DMS 273 treated with DMSO at 0.1 percent for 48 hours (cell line): Measurements from ENCODE around the gene SLC26A1.

Experiments
- DNase-seq: peaks from one replicate; lab custom pipeline; 2025; lab: John Stamatoyannopoulos, UW

Gene SLC26A1

DNA sequence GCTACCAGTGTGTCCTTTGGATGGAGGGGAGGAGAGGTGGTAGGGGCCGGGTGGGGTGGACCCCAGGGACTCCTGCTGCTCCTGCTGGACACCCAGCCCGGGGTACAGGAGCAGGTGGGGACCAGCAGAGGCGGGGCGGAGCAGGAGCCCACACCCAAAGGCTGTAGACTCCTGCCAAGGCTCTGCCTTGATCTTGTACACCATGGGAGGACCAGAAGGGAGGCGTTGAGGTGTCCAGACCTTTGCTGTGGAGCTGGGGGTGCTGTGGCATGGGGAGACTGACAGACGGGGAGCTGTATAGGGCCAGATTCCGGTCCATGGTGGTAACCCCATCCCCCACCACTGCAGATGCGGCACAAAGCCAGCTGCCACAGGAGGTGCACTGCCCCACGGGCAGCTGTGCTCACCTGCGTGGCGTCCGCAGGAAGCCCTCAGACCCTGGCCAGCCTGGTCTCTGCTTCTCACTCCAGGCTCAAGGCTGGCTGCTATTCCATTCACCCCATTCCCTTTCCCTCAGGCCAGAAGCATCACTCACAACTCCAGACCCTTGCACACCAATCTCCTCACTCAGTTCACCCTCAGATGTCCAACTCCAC, 5.0 kb upstream of the SLC26A1 start:
- no peak for DNase-seq

DNA sequence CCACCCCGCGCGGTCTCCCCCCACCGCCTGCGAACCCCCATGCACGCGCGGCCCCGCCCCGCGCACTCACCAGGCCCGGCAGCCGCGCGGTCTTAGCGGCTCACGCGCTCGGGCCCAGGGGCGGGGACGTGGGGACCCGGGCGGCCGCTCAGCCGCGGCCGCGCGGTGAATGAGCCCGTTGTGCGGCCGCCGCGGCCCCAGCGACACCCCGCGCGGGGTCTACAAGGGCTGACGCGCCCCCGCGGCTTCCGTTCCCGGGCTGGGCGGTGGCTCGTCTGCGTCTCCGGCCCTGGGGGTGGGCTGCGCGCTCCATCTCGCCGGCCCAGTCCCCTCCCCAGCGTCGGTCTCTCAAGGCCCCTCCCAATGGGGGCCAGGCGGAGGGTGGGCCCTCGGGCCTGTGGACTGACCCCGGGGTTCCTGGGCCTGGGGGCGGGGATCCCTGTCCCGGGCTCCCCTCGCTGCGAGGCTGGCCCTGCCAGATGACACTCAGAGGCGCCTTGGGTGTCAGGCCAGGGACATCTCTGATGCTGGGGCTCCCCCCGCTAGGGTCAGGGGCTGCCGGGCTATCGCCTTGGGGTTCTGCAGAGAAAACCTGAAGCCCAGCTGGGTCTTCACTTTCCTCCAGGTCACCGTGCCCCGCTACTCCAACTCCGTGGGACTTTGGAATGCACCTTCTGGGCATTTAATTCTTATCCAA, 4.3 kb upstream of the SLC26A1 start:
- no peak for DNase-seq

DNA sequence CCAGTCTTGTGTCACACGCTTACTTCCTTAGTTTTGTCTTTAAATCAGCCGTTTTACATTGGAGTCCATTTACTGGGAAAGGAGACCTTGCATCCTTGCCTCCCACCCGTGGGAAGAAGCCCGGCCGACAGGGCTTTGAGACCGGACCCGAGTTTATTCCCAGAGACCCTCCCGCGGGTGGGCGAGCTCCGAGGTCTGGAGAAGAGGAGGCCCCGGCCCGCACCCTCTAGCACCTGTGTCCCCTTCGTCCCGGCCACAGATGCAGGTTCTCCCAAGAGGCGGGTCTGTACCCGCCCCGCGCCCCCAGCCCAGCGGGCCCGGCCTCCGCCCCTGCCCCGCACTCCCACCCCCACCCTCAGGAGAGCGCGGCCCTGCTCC, 3.8 kb upstream of the SLC26A1 start:
- DNase-seq = no peak

DNA sequence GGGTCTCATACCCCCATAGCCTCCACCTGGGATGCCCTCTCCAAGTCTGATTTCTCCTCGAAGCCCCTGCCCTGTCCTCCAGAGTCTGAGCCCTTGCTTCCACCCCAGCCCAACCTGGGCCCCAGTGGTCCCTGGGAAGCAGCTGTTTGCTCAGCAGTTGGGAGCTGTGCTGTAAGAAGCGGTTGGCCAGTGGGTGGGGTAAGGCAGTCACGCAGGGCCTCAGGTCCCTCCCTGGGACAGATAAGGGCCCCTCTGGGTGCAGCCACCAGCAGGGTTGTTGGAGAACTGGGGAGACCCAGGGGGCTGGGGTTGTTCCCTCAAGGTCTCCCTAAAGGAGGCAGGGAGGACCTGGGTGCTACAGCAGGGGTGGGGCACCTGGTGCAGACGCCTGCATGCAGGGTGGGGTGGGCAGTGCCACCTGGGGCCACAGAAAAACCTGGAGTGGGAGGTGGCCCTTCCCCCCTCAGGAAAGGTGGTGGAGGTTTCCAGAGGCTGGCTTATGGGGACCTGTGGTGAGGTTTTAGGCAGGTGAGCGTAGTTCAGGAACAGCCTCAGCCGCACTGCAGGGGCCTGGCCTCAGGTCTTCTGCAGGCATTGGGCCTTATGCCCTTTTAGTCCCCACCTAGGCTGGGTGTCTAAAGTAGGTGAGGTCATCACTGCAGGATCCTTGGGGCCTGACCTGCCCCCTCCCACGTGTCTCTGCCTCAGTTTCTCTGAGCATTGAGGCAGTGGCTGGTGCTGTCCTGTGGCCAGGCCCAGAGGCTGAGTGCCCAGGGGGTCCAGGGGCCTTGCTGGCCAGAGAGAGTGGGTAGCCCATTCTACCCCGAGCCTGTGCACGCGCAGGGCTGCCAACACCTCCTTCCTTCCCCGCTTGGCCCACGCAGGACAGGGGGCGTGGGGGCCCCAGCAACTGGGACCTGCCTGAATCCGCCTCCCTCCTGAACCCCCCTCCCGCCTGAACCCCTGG, 3.1 kb upstream of the SLC26A1 start:
- DNase-seq = no peak

DNA sequence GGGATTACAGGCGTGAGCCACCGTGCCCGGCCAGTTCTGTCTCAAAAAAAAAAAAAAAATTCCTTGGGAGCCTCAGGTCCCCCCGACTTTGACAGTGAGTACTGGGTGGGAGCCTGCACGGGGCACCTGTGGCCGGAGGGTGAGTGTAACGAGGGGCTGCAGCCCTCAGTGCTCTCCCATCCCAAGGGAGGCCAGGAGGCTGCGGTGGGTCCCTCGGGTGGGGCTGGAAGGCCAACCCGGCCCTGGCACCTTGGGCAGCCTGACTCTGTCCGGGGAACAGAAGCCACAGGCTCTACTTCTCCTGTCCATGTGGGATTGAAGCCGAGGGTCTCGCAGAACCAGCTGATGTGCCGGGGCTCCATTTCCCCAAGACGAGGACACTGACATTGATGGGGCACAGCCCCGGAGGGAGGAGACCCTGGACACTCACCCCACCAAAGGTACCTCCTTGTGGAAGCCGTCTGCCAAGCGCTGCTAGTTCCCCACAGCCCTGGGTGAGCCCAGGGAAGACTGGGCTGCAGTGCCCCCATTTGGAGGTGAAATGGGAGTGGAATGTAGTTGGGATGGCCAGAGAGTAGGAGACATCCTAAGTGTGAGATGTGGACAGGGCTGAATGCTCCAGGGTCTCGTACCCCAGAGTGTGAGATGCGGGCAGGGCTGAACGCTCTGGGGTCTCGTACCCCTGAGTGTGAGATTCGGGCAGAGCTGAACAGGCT, 2.3 kb upstream of the SLC26A1 start:
- DNase-seq = no peak

DNA sequence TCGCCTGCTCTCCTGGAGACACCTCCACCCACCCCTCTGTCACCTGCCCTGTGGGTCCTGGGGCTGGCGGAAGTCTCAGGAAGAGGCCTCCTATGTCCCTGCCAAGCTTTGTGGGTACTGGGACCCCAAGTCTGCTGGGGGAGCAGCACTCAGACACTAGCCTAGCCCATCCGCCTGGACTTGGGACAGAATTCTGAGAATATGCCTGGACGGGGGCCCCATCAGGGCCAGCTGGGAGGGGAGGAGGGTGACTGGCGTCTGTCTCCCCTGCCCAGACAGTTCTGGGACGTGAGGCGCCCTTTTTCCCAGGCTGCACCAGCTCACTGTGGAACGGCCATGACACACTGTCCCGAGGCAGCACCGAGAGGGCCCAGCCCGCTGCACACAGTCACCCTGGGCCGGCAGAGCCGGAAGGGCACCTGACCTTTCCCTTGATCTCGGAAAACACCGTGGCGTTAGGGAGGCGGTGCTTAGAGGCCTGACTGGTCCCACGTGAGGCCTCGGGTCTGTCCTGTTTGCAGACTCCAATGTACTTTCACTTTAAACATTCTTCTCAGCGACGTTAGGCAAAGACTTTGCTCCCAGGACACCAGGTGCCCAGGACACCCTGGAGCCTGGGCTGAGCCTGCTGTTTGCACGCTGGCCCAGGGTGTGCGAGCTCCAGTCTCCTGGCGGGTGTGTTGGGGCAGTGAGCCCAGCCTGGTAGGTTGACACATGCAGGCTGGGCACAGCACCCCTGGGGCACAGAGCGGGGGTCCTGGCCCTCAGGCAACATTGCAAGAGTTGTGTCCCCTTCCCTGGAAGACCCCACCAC, 700 bp downstream of the SLC26A1 start:
- no peak for DNase-seq

DNA sequence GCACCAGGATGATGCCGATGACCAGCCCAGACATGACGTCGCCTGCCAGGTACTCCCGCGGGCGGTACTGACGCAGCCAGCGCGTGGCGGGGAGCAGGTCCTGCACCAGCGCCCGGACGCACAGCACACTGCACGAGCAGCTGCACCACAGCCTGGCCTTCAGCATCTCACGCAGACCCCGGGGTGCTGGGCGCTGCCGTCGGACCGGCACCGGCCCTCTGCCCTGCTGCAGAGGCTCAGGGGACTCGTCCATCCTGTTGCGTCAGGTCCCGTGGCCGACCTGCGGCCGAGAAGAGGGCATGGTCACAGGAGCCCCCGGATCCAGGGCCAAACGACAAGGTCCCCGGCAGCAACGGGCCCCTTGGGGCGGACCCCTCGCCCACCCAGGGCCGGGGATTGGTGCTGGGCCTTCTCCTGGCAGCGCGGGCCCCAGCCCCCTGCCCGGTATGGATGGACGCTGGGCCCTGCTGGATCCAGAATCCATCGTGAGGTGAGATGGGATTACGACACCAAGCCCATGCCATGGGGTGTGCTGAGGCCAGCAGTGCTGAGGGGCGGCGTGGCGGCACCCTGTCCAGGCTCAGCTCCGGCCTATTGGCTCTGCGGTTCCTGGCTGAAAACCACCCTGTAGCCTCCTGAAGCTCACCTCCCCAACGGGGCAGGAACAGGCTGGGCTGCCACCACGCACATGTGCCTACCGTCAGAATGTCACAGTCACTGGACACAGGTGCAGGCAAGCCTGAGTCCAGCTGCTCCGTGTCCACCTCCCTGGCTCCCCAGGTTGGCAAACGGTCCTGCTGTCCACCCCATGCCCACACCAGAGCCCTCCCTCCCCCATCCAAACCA, 1.5 kb downstream of the SLC26A1 start:
- DNase-seq = no peak

DNA sequence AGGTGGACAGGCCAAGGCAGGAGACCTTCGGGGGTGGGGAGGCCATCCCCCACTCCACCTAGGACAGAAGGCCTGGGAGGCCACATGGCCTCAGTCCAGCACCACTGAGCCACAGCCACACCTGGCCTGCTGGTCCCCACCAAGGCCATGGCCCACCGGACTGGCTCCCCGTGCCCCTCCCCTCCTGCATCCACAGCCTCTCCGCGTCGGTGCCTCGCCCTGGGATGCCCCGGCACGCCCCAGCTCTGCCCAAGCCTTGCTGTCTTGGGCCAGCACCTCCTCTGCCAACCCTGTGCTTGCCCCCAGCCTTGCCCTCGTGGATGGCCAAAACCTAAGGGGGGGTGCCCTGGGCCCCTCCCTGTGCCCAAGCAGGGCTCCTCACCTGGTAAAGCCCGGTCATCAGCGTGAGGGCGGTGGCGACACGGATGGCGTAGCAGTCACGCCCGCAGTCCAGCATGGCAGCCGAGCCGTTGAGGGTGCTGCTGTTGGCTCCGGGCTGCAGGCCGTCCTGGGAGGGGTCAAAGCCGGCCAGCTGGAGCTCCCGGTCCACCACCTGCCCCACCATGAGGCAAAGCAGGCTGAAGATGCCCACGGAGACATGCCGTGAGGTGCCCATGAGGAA, 2.3 kb downstream of the SLC26A1 start:
- DNase-seq = no peak

DNA sequence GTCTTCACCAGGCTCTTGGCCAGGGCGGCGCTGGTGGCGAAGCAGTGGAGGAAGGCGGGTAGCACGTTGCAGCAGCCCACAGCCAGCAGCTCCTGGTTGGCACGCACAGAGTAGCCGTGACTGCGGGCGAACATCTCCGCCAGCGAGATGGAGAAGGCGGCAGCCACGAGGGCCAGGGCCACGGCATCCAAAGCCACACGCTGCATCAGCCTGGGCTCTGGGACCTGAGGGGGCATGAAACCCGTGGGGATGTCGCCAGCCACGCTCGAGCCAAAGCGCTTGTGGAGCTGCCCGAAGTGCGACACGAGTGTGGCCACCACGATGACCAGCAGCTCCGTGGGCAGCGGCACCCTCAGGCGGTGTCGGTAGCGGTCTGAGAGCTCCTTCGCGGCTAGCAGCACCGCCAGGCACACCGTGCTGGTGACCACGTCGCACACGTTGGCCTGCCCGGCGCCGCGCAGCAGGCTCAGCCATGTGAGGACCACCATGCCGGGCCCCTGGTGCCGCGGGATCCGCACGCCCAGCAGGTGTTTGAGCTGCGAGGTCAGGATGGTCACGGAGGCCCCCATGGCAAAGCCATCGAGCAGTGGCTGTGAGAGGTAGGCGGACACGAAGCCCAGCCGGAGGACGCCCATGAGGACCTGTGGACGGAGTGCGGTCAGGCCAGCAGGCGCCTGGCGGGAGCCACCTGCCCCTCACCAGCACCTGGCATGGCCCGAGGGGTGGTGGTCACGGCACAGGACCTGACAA, 3.3 kb downstream of the SLC26A1 start:
- no peak for DNase-seq

DNA sequence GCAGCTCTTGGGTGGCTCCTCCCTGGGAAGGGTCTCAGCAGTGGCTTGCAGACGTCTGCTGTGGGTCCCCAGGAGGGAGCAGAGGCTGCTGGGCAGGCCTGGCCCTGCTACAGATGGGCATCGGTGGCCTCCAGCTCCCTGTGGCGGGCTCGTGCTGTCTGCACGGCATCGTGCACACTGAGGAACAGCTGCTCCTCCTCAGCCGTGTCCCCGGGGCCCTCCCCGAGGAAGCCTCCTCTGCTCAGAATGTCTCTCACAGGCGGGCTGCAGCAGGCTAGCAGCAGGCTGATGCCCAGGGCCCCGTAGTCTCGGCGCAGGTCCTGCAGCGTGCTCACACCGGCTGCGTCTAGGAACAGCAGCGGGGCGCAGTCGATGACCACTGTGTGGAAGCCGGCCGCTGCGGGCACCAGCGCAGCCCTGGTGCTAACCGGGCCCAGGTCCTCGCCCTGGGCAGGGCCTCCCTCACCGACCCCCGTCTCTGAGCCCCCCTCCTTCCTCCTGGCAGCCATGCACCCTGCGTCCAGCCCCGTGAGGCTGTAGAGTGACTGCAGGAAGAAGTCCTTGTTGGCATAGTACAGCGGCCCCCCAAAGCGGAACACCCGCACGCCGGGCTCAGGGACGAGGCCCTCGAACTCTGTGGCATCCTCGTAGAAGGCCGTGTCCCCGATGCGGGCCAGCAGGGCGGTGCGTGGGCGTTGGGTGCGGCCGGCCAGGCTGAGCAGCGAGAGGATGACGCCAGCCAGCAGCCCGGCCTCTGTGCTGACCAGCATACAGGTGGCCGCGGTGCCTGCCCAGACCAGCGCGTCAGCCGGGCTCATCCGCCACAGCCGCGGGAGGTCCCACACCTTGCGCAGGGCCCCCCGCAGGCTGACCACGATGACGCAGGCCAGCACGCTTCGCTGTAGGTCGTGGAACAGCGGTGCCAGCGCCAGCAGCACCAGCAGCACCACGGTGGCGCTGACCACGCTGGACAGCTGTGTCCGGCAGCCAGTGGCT, 4.2 kb downstream of the SLC26A1 start:
- no peak for DNase-seq

DNA sequence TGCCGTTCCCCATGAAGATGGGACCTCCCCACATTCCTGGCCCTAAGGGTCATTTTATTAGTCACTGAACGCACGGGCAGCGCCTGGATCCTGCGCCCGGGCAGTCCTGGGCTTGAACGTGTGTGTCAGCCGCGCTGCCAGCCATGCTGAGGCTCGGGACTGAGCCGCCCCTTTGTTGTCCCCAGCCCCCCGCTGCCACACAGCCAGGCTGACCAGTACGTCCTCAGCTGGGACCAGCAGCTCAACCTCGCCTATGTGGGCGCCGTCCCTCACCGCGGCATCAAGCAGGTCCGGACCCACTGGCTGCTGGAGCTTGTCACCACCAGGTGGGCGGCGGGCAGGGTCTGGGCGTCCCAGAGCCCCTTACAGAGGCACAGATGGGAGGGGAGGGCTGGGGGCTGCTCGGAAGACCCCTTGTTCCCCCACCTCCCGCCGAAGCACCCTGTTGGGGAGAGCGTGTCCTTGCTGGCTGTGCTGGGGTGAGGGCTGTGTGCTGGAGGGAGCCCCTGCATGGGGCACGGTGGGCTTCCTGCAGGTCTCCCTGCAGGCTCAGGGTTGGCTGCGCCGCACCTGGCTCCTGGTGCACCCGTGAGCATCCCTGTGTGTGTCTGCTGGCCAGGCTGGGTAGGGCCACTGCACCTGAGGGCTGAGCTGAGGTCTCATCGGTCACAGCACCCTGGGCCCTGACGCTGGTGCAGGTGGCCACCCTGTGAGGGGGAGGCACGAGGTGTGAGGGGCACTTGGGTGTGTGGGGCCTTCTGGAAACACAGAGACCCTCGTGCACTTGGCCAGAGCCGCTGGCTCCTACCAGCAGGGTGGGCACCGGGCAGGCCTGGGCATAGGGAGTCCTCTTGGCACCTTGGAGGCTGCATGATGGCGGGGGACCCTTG, 5.3 kb downstream of the SLC26A1 start:
- no peak for DNase-seq

DNA sequence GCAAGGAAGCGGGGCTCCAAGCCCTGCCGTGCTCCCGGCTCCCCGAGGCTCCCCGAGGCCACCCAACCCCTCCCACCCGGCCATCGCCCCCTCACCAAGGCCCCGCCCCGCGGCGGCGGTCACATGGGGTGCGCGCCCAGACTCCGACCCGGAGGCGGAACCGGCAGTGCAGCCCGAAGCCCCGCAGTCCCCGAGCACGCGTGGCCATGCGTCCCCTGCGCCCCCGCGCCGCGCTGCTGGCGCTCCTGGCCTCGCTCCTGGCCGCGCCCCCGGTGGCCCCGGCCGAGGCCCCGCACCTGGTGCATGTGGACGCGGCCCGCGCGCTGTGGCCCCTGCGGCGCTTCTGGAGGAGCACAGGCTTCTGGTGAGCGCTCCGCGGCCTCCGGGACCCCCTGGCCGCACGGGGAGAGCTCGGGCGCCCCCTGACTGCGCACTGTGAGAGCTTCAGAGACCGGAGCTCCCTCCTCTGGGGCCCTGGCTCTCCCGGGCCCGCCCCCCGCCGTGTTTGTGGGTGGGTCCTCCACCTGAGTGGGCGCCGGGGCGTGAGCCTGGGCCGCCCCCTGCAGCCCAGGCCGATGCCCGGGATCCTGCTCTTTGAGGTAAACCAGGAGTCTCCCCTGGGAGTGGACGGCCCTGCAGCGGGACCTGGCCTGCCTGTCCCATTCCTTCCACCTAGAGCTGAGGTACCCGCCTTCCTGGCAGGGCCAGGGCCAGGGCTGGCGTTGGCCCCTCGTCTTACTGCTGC, 6.2 kb downstream of the SLC26A1 start, which contains the start of gene IDUA:
Gene IDUA (plus strand): TSS at position 166 of the 745 bp plus-strand sequence. CDS start 41 bp downstream, at position 207.
- no peak for DNase-seq

DNA sequence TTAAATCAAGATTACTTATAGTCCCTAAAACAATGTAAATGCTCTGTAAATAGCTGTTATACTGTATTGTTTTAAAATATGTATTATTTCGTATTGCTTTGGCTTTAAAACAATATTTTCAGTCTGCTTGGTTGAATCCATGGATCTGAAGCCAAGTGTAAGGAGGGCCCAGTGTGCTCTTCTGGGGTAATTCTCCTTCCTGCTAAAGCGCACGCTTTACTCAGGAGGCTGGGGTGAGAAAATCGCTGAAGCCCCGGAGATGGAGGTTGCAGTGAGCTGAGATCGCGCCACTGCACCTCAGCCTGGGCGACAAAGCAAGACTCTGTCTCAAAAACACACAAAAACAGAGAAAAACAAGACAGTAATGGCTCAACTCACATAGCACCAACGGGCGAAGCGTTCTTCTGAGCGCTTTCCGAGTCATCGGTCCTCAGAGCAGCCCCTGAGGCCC, 6.8 kb downstream of the SLC26A1 start:
- no peak for DNase-seq

DNA sequence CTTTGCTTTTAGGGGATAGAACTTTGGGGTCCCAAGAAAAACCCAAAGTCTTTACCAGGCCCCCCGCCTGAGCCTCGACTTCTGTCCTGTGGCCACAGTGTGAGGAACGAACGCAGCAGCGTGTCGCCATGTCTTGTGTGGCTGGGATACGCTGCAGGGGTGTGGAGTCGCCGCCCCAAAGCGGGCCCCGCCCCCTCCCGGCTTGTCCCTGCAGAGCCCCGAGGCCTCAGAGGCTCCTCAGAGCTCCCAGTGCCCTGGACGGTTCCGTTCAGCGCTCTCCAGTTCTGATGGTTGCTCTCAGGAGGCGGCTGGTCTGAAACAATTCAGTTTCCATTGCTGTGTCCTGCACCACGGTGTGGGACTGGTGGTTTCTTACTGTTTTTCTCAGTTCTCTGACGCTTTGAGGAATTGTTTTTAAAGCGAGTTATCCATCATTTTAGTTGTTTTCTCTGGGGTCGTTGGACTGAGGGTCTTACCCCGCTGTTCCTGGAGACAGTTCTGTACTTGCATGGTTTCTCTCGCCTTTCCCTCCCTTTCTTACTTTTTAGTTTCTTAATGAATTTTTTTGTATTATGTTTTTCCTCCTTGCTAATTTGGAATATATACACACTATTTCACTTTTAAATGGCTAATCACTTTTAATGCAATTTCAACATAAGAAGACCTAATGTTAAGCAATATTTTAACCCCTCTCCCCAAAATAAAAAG, 7.9 kb downstream of the SLC26A1 start:
- no peak for DNase-seq

DNA sequence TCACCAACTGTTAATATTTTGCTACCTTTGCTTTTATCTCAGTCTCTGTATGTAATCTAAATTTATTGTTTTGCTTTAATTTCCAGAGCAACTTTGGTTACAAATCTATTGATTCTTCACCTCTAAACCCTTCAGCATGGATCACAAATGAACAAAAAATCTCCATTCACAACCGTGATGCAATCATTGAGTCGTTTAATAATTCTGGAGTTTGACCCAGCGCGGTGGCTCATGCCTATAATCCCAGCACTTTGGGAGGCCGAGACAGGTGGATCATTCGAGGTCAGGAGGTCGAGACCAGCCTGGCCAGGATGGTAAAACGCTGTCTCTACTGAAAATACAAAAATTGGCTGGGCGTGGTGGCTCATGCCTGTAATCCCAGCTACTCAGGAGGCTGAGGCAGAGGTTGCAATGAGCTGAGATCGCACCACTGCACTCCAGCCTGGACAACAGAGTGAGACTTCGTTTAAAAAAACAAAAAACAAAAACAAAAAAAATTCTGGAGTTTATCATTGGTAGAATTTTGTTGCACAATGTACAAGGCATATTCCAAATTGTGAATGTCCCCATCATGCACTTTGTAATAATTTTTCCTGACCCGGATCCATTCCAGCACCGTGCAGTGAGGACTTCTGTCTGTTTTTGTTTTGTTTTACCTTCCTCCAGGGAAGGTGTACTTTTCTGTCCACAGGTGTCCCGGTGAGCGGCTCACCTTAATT, 8.7 kb downstream of the SLC26A1 start:
- DNase-seq = no peak
